ENCODE measurements around the gene GLIPR1.

DNA sequence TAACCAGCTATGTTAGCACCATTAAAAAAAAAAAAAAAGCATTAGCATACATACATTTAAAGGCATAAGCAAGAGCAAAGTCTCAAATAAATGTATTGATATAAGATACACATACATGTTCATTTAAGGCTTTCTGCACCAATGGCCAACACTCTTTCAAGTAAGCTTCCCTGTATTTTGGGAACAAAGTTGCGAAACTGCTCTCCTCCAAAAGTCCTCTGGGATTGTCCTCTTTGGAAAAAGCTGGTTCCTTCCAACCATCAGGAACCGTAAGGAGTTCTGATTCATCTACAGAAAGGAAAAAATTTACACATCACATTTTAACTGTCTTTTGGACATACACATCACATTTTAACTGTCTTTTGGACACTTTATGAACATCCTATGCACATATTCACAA is 27.6 kb downstream of the GLIPR1 start:
- no peak for TF ChIP-seq RFX5 (IDR thresholded peaks at IDR 0.05; ENCODE audit: low read length)
- TF ChIP-seq TEAD4 (IDR thresholded peaks at IDR 0.05; ENCODE audit: borderline replicate concordance, insufficient read depth), result no peak

All from SK-N-SH (cell line).